Lung (tissue), 16 donors: ENCODE measurements around the gene USH2A. TPM values are rescaled to one million over a fixed set of nuclear protein-coding genes. Genes with fewer than 3 reads are reported as not detected.

Experiments used
- ATAC-seq: fragments of 200-7000 bp; cut with Tn5 transposase; one replicate; pipeline ENCODE4 v1.9.1; 2020; ENCODE audit warnings: moderate number of reproducible peaks; ENCODE audit not compliant: insufficient read depth, low FRiP score
- DNase-seq, 3 donors: peaks; one replicate each; pipeline ENCODE4 v3.0.0-alpha.2; 2013 to 2017
- H3K27ac ChIP-seq, 2 donors: one replicate each; pipeline ENCODE4 v1.5.1; 2013; ENCODE audit warnings: mild to moderate bottlenecking in 2 of 2, moderate library complexity in 2 of 2, control low read depth in 1 of 2, inconsistent platforms in 1 of 2, low read depth in 1 of 2, low read length in 1 of 2
- H3K27me3 ChIP-seq, 3 donors: one replicate each; pipeline ENCODE4 v1.5.1; 2013; ENCODE audit warnings: low read length in 2 of 3; ENCODE audit not compliant: control insufficient read depth in 3 of 3, insufficient read depth in 3 of 3
- H3K36me3 ChIP-seq, 4 donors: one replicate each; pipeline ENCODE4 v1.5.1; 2013; ENCODE audit warnings: low read length in 4 of 4, mild to moderate bottlenecking in 1 of 4, moderate library complexity in 1 of 4; ENCODE audit not compliant: control insufficient read depth in 4 of 4, insufficient read depth in 4 of 4
- H3K4me1 ChIP-seq, 5 donors: one replicate each; pipeline ENCODE4 v1.5.1; 2013; ENCODE audit warnings: low read length in 5 of 5, mild to moderate bottlenecking in 2 of 5, moderate library complexity in 1 of 5; ENCODE audit not compliant: control insufficient read depth in 5 of 5, insufficient read depth in 5 of 5
- H3K4me3 ChIP-seq: one replicate; pipeline ENCODE4 v1.5.1; 2013; ENCODE audit warnings: mild to moderate bottlenecking, control low read depth, moderate library complexity
- H3K9ac ChIP-seq, 2 donors: one replicate each; pipeline ENCODE4 v1.5.1; 2013; ENCODE audit warnings: low read length in 2 of 2, control low read depth in 1 of 2; ENCODE audit not compliant: insufficient read depth in 1 of 2
- H3K9me3 ChIP-seq, 4 donors: one replicate each; pipeline ENCODE4 v1.5.1; 2013; ENCODE audit warnings: low read length in 3 of 4, mild to moderate bottlenecking in 1 of 4, moderate library complexity in 1 of 4; ENCODE audit not compliant: control insufficient read depth in 4 of 4, insufficient read depth in 3 of 4
- WGBS, 2 donors: extraction: QIAGEN DNeasy Blood & Tissue Kit; methylation state at CpG; one replicate each; pipeline ENCODE4 v1.1.7; 2013; 5-methylcytosine and 5-hydroxymethylcytosine counted together
- long read RNA-seq, 5 donors: transcript quantifications; one replicate each; lab custom pipeline, GENCODE V29; 2026
- polyA plus RNA-seq, 2 donors: library from polyadenylated mRNA; stranded (reverse); fragments of 200-250 nt; gene quantifications; one replicate each; pipeline ENCODE4 v1.2.1, GENCODE V29; 2013
- total RNA-seq, 2 donors: library from RNA; depleted of rRNA in 1 of 2; stranded (reverse); fragments of >200 nt in 1 of 2; gene quantifications; one replicate each; pipeline ENCODE4 v1.2.1, GENCODE V29; 2014 to 2021
- TF ChIP-seq, protein P1 (sequence below): IDR thresholded peaks from 2 replicates; pipeline ENCODE4 v1.5.1; 2012; ENCODE audit warnings: mild to moderate bottlenecking; ENCODE audit errors: control extremely low read depth, extremely low read depth
- donor health status: control.
- donor health status: control.
- donor health status: Bipolar disorder and iron deficiency.
- donor health status: healthy.
- donor health status: DM: yes; HTN: yes; CAD: no.

Gene USH2A
- under 1 TPM in 1 of 2 donors, not detected in 1; 0.11 TPM for total RNA-seq
- polyA plus RNA-seq = under 1 TPM in 1 of 2 donors, not detected in 1; under 0.01 TPM
- long read RNA-seq, donor 1 = 0 reads
- long read RNA-seq, donor 2 = 0 reads
- long read RNA-seq, donor 3 = 0 reads
- long read RNA-seq, donor 4 = 0 reads
- long read RNA-seq, donor 5 = 0 reads

DNA sequence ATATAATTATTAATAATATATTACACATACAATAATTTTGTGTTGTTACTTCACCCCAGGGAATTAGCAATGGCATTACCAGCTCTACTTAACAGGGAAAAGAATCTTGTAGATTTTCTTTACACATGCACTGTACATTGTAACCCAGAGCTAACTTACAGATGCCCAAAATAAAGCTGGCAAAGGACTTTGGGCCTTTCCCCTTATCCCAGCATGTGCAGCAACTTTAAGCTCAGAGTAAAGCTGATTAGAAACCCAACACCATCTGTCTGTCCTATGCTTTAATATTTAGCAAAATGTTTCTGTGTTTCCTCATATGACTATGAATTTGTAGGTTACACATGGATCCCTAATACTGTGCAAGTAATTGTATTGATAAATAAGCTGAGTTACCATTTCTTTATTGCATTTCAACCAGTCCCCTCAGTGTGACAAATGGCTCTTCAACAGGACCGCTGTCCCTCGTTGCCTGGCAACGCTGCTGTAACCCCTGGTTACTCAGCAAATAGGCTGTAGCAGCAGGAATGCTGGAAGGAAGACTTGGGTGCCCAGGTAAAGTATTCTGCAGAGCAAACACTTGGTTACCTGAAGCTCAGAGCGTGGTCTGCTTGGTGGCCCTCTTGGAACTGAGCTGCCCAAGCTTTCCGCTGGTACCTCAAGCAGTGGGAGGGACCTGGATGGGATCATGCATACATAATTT, at the start of gene USH2A:
TSS of gene USH2A (minus strand) at position 628 of the 700 bp plus-strand sequence. CDS start 1,112 bp downstream, outside the sequence.
- Histone ChIP-seq H3K36me3 (no peaks in the 10 kb centered on the region), H3K27me3 (no peaks in the 10 kb centered on the region), H3K9me3 (no peaks in the 10 kb centered on the region), H3K27ac (no peak within 1 kb of the TSS), H3K9ac (no peak within 1 kb of the TSS), H3K4me3 (no peak within 1 kb of the TSS), H3K4me1 (no peaks in the 10 kb centered on the region)
- TF ChIP-seq, protein P1, sequence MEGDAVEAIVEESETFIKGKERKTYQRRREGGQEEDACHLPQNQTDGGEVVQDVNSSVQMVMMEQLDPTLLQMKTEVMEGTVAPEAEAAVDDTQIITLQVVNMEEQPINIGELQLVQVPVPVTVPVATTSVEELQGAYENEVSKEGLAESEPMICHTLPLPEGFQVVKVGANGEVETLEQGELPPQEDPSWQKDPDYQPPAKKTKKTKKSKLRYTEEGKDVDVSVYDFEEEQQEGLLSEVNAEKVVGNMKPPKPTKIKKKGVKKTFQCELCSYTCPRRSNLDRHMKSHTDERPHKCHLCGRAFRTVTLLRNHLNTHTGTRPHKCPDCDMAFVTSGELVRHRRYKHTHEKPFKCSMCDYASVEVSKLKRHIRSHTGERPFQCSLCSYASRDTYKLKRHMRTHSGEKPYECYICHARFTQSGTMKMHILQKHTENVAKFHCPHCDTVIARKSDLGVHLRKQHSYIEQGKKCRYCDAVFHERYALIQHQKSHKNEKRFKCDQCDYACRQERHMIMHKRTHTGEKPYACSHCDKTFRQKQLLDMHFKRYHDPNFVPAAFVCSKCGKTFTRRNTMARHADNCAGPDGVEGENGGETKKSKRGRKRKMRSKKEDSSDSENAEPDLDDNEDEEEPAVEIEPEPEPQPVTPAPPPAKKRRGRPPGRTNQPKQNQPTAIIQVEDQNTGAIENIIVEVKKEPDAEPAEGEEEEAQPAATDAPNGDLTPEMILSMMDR = no peak
- ATAC-seq (no peak), DNase-seq (peak; percentile 11 to 44 (median 43))
- 43 to 63% methylated on average over 5 of the region's 5 CpGs for WGBS, 2 donors

- H3K4me3 ChIP-seq = no peak overlapping the region
- ATAC-seq (no peak), DNase-seq (no peak)
- no peak overlapping the region for H3K27ac ChIP-seq
- H3K27me3 ChIP-seq = no peaks in the 10 kb centered on the region
- TF ChIP-seq, protein P1 = no peak
- no peaks in the 10 kb centered on the region for H3K4me1 ChIP-seq
- H3K36me3 ChIP-seq = no peaks in the 10 kb centered on the region
- no peak overlapping the region for H3K9ac ChIP-seq
- H3K9me3 ChIP-seq = no peaks in the 10 kb centered on the region
- 84% methylated on average over 3 of the region's 3 CpGs for WGBS, 2 donors
Measured at GRCh38 chr1:216466162-216466801, 43.0 kb upstream of the USH2A start.

DNA sequence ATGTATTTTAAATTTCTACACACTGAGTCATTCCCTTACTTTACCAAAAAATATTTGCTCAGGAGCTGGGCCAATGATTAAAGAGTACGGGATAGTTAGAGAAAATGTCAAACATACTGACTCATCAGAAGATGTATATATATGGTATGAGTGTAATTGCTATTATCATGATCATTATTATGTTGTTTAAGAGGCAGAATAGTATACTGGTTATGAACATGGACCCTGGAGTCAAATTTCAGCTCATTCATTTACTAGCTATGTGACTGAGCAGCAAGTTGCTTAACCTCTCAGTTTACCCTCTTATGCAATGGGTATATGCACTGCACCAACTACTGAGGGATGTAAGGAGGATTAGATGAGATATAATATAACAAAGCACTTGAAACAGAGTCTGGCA, 41.2 kb upstream of the USH2A start:
- TF ChIP-seq, protein P1 = no peak
- no peaks in the 10 kb centered on the region for H3K9me3 ChIP-seq
- no peaks in the 10 kb centered on the region for H3K36me3 ChIP-seq
- no peak overlapping the region for H3K4me3 ChIP-seq
- no peaks in the 10 kb centered on the region for H3K4me1 ChIP-seq
- no peak for ATAC-seq
- H3K27ac ChIP-seq = no peak overlapping the region
- no peak for DNase-seq
- 57 to 88% methylated on average over 1 of the region's 1 CpG for WGBS, 2 donors
- H3K27me3 ChIP-seq = no peaks in the 10 kb centered on the region
- no peak overlapping the region for H3K9ac ChIP-seq
